ENCODE measurements around the gene BDH1.
"Not testable (repeated sequence)": the region's sequence is repeated elsewhere in the genome, so short reads cannot be mapped to it uniquely, and the experiment has no call there.

The BDH1 gene

DNA sequence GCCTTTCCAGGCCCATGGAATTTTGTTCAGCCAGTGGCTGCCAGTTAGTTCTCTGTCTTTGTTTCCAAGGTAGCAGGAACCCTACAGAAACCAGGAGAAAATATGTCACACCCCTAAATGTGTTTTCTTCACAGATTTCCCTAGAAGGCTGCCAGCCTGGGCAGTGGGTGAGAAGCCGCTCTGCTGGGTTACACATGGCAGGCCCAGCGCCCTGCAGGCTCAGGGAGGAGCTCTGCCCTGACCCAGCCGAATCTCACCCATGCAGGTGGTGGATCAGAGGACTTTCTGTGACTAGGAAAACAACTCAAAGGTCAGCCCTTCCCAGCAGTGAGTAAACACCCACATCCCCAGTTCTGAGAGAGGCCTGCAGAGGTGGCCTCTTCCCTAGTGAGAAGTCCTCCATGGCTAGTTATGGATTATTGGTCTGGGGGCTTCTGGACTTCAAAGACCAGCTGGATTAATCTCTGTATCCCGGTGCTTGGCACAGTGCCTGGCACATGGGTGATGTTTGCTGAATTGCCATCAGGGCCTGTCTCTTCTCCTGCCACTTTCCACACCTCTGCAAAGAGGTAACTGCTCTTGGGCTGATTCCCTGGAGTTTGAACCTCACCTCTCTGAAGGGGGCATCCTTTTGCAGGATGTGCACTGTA is 34.7 kb upstream of the BDH1 start:
- DNase-seq: no peak
- TF ChIP-seq POLR2A (IDR thresholded peaks at IDR 0.05; ENCODE audit: low read length) (no peak), GATA1 (IDR thresholded peaks at IDR 0.05; ENCODE audit: low read depth, low read length) (no peak)

DNA sequence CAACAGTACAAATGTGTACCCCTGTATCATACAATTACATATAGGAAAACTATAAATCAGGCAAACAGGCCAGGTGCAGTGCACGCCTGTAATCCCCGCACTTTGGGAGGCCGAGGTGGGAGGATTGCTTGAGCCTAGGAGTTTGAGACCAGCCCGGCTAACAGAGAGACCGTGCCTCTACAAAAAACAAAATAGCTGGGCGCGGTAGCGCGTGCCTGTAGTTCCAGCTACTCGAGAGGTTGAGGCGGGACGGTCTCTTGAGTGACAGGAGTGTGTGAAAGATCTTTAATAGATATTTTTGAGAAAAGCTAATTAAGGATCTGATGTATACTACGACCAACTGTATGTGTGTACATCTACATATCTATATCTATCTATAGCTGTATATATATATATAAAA is 33.8 kb upstream of the BDH1 start:
- TF ChIP-seq GATA1 (IDR thresholded peaks at IDR 0.05; ENCODE audit: low read depth, low read length): no peak
- no peak for TF ChIP-seq POLR2A (IDR thresholded peaks at IDR 0.05; ENCODE audit: low read length)
- no peak for DNase-seq

DNA sequence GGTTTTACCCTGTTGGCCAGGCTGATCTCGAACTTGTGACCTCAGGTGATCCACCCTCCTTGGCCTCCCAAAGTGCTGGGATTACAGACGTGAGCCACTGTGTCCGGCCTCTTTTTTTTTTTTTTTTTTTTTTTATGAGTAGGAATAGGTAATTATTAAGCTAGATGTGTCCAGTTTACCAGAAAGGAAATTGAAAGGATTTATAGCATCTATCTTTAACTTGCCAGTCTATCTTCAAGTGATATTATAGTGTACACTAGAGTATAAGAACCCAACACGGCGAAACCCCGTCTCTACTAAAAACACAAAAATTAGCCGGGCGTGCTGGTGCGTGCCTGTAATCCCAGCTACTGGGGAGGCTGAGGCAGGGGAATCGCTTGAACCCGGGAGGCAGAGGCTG is 31.0 kb upstream of the BDH1 start:
- DNase-seq: not testable (repeated sequence)

DNA sequence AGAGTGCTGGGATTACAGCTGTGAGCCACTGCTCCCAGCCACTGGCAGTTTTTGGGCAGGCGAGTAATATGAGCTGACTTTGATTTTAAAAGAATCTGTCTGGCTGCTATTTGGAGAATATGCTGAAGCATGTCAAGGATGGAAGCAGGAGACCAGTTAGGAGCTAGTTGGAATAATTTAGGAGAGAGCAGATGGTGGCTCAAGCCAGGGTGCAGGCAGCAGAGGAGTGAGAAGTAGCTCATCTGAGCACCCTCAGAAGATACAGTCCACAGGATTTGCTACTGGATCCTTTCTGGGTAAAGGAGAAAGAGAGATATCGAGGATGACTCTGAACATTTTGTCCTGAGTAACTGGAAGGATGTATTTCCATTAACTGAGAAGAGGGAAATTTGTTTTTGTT is 30.4 kb upstream of the BDH1 start:
- TF ChIP-seq POLR2A (IDR thresholded peaks at IDR 0.05; ENCODE audit: low read length): no peak
- no peak for TF ChIP-seq GATA1 (IDR thresholded peaks at IDR 0.05; ENCODE audit: low read depth, low read length)
- DNase-seq: no peak

DNA sequence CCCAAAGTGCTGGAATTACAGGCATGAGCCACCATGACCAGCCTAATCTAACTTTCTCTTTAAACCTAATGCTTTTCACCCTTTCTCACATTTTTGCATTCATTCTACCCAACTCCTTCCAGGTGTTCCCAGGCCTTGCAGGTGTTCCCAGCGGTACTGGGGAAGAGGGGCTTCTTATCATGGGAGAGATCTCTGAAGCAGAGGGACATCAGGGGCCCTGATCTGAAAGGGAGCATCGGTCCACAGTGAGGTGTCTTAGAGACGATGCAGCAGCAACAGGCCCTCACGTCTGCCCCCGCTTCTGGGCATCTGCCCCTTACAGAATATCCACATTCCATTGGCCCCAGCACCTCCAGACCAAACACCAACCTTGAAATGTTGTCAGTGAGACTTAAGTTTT is 29.0 kb upstream of the BDH1 start:
- no peak for DNase-seq
- TF ChIP-seq POLR2A (IDR thresholded peaks at IDR 0.05; ENCODE audit: low read length): no peak
- TF ChIP-seq GATA1 (IDR thresholded peaks at IDR 0.05; ENCODE audit: low read depth, low read length): no peak

DNA sequence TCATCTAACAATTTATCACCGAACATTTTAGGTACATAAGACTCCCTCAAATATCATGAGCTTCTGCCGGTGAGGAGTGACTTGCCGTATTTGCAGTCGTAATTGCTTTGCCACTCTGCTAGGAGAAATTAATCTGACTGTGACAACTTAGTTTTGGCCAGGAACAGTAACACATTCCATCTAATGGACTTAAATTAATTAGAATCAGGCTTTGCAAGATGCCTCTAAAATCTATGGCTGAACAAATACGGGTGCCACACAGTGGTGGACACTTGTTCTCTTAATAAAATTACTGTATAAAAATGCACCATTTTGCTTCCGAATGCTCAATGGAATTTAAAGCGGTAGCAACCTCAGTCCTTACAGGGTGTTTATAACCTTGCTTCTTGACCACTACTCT is 27.6 kb upstream of the BDH1 start:
- TF ChIP-seq GATA1 (IDR thresholded peaks at IDR 0.05; ENCODE audit: low read depth, low read length): no peak
- TF ChIP-seq POLR2A (IDR thresholded peaks at IDR 0.05; ENCODE audit: low read length): no peak
- DNase-seq: no peak

DNA sequence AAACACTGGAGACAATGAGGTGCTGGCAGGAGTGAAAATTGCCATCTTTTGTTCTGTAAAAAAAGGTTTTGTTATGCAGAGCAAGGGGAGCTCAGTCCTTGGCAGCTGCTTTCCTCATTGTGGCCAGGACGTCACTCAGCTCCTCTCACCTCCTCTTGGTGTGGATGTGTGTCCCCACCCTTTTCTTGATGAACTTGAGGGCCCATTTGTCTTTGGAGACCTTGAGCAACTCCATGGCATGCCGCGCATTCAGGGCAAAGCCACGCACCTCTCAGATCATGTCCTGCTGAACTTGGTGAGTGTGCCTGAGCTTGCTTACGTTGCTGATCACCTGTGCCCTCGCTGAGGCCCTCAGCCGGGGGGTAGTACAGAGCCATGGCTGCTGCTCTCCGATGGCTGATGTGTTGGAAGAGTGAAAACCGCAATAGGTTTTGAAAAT is 24.5 kb upstream of the BDH1 start:
- DNase-seq: no peak
- TF ChIP-seq POLR2A (IDR thresholded peaks at IDR 0.05; ENCODE audit: low read length): no peak
- no peak for TF ChIP-seq GATA1 (IDR thresholded peaks at IDR 0.05; ENCODE audit: low read depth, low read length)

DNA sequence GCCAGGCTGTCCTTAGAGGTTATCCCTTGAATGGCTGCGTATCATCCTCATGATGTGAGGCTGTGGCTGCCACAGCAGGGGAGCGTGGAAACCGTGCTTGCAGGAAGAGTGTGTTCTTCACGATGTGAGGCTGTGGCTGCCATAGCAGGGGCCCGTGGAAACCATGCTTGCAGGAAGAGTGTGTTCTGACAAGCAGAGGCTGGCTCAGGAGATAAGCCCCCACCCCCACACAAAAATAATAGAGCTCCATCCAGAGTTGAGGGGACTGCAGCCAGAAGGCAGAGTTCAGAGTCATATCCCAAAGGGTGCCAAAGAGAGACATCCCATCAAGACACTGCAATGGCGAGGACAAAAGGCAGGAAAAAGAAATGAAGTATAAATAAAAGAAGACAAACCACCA is 22.6 kb upstream of the BDH1 start:
- no peak for TF ChIP-seq GATA1 (IDR thresholded peaks at IDR 0.05; ENCODE audit: low read depth, low read length)
- no peak for TF ChIP-seq POLR2A (IDR thresholded peaks at IDR 0.05; ENCODE audit: low read length)
- no peak for DNase-seq

DNA sequence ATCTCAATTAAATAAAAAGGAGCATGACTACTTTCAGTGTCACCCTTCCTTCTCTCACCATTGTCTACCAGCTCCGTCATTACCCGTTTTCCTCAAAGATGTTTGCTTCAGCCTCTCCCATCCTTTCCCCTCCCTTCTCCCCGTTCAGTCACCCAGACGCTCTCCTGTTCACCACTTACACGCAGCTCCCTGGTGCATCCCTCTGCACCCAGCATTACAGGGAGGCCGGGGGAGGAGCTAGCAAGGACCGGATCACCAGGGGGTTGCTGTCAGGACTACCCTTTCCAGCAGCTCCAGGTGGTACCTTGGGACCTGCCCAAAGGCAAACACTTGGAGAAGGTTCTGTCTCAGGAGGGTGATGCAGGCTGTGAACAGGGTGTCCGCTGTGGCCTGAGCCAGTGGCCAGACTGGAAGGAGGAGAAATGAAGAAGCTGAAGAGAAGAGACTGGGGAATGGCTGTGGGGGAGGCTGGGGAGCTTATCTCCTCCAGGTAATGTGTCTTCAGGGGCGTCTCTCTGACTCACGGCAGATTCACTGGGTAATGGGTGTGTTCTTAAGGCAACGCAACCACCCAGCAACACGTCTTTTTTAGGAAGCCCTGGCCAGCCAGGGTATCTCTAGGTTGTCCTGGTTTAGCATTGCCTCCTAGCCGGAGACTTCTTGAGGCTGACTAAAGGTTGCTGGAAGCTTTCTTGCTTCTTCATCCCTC is 21.8 kb upstream of the BDH1 start:
- TF ChIP-seq GATA1 (IDR thresholded peaks at IDR 0.05; ENCODE audit: low read depth, low read length) (no peak), POLR2A (IDR thresholded peaks at IDR 0.05; ENCODE audit: low read length) (no peak)
- DNase-seq: no peak

DNA sequence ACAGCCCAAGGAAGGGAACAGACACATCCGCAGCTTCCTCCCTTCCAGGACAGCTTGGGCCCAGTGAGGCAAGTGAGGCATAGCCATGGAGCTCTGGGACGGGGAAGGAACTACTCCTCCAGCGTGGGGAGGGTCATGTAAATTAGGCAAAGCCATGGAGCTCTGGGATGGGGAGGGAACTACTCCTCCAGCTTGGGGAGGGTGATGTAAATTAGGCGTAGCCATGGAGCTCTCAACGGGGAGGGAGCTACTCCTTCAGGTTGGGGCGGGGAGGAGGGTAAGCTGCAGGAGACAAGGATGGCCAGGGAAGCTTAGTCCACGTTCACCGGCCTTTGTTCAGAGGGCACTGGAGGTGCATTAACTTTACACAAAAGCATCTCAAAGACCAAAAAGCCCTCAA is 21.1 kb upstream of the BDH1 start:
- TF ChIP-seq POLR2A (IDR thresholded peaks at IDR 0.05; ENCODE audit: low read length) (no peak), GATA1 (IDR thresholded peaks at IDR 0.05; ENCODE audit: low read depth, low read length) (no peak)
- no peak for DNase-seq

DNA sequence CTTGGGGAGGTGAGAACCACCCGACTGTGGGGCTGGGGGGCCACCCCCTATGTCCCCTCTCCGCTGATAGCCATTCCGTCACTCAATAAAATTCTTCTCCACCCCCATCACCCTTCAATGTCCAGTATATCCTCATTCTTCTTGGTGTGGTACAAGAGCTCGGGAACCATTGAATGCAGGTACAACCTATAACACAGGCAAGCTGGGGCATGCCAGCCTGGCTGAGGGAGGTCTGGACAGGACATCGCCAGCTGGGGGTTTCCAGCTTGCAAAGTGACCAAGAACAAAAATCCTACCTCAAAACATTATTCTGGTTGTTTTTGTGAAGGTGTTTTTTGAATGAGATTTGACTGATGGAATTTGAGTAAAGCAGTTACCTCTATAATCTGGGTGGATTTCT is 19.6 kb upstream of the BDH1 start:
- DNase-seq: no peak
- TF ChIP-seq POLR2A (IDR thresholded peaks at IDR 0.05; ENCODE audit: low read length): no peak
- TF ChIP-seq GATA1 (IDR thresholded peaks at IDR 0.05; ENCODE audit: low read depth, low read length): no peak

DNA sequence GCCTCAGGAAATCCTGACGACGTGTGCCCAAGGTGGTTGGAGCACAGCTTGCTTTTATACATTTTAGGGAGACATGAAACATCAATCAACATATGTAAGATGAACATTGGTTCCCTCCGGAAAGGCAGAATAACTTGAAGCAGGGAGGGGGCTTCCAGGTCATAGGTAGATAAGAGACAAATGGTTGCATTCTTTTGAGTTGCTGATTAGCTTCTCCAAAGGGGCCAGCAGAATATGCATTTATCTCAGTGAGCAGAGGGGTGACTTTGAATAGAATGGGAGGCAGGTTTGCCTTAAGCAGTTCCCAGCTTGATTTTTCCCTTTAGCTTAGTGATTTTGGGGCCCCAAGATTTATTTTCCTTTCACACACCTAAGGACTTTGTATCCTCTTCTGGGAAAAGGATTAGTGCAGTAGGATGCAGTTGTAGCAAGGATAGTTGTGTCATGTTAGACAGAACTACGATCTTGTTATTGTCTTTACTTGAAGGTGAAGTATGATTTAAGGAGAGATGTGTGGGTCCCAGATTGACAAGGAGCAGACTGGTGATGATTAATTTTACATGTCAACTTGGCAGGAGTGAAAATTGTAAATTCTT is 18.7 kb upstream of the BDH1 start:
- not testable (repeated sequence) for DNase-seq

DNA sequence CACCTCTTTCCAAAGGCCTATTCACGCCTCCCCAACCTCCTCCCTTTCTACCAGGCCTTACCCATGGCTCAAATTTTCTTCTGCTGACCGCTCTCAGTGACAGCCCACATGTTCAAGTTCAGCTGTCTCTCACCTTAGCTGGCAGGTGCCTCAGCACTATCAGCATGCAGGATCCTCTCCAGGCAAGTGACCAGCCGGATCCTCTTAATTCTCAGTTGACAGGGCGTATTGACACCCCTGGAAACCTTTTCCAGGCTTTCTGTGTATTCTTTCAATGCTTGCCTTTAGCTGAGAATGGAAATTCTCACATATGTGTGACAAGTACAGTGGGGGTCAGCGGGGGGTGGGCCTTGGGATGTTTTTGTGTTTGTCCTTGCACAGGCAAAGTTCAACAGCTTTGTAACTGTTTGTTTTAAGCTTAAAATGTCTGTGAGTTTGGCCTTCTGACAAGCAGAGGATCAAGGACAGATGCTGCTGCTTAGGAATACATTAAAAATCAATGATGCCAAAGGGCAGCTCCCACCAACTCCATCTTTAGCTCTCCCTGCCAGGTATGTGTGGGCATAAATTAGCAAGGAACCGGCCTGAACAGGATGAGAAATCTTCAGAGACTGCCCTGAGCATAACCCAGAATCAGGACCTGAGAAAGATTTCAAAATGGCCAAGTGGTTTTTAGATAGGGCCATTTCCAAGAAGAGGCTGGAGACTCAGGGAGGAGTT is 17.4 kb upstream of the BDH1 start:
- no peak for DNase-seq
- TF ChIP-seq GATA1 (IDR thresholded peaks at IDR 0.05; ENCODE audit: low read depth, low read length) (no peak), POLR2A (IDR thresholded peaks at IDR 0.05; ENCODE audit: low read length) (no peak)

DNA sequence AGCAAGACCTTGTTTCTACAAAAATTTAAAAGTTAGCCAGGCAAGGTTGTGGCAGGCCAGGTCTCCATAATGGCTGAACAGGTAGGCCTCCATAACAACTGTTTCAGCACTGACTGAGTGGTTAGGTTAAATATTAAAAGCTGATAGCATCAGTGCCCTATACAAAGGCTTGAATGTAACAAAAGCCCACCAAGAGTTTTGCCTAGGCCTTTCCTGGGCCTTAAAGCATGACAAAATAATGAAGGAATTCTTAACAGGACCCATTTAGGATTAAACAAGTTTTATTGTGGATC is 16.1 kb upstream of the BDH1 start:
- not testable (repeated sequence) for DNase-seq

DNA sequence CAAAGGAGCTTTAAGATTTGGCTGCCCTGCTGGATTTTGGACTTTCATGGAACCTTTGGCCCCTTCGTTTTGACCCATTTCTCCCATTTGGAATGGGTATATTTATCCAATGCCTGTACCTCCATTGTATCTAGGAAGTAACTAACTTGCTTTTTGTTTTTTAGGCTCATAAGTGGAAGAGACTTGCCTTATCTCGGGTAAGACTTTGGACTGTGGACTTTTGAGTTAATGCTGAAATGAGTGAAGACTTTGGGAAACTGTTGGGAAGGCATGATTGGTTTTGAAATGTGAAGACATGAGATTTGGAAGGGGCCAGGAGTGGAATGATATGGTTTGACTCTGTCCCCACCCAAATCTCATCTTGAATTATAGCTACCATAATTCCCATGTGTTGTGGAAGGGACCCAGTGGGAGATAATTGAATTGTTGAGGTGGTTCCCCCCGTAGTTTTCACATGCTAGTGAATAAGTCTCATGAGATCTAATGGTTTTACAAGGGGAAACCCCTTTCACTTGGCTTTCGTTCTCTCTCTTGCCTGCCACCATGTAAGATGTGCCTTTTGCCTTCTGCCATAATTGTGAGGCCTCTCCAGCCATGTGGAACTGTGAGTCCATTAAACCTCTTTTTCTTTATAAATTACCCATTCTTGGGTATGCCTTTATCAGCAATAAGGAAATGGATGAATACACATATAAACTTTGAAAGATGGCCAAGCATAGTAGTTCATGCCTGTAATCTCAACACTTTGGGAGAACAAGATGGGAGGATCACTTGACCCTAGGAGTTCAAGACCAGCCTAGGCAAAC is 15.5 kb upstream of the BDH1 start:
- not testable (repeated sequence) for DNase-seq

DNA sequence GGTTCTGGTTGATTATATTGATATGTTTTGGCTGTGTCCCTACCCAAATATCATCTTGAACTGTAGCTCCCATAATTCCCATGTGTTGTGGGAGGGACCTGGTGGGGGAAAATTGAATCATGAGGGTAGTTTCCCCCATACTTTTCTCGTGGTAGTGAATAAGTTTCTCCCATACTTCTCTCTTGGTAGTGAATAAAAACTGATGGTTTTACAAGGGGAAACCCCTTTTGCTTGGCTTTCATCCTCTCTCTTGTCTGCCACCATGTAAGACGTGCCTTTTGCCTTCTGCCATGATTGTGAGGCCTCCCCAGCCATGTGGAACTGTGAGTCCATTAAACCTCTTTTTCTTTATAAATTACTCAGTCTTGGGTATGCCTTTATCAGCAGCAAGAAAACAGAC is 13.7 kb upstream of the BDH1 start:
- not testable (repeated sequence) for DNase-seq
